Mucosa of stomach (tissue), 1 donor: ENCODE results near the gene RELCH.
A peak's percentile ranks its signal among the peaks of the same experiment; 100 is the strongest.

Source experiments
- H3K27me3 ChIP-seq: one replicate; pipeline ENCODE4 v1.7.0; 2013; ENCODE audit warnings: mild to moderate bottlenecking, low read length; ENCODE audit not compliant: control insufficient read depth, insufficient read depth
- H3K36me3 ChIP-seq: one replicate; pipeline ENCODE4 v1.7.0; 2013; ENCODE audit warnings: low read length; ENCODE audit not compliant: control insufficient read depth, insufficient read depth
- H3K4me1 ChIP-seq: one replicate; pipeline ENCODE4 v1.7.0; 2013; ENCODE audit warnings: mild to moderate bottlenecking, low read length; ENCODE audit not compliant: control insufficient read depth, insufficient read depth
- H3K4me3 ChIP-seq: one replicate; pipeline ENCODE4 v1.7.0; 2013; ENCODE audit warnings: low read length
- H3K9ac ChIP-seq: one replicate; pipeline ENCODE4 v1.7.0; 2013; ENCODE audit warnings: mild to moderate bottlenecking, low read length, moderate library complexity
- H3K9me3 ChIP-seq: one replicate; pipeline ENCODE4 v1.7.0; 2013; ENCODE audit warnings: mild to moderate bottlenecking, low read length, moderate library complexity; ENCODE audit not compliant: control insufficient read depth
- donor health status: Pancreatic carcinoma.

RELCH gene

DNA sequence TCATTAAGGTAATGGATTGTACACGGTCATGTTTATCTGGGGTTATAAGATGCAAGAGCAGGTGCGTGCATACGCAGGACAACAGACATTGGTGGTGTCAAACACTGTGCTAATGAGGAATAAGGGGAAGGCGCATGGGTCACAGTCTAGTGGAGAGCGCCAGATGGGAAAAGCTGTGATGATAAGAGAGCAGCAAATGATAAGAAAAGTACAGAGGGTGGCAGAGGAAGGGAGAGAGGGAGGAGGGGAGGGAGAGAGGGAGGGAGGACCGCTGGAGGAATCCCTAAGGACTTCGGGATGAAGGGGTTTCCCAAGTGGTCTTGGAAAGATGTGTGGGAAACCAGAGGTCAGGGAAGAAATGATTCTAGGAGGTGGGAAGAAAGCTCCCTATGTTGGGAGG lies 140.9 kb downstream of the RELCH start:
- H3K9me3 ChIP-seq, result no peaks in the 10 kb centered on the region
- peaks cover 67% of the 10 kb centered on the region for H3K4me1 ChIP-seq
- no peak overlapping the region for H3K4me3 ChIP-seq
- H3K9ac ChIP-seq, result no peak overlapping the region
- peaks cover 24% of the 10 kb centered on the region for H3K27me3 ChIP-seq
- H3K36me3 ChIP-seq, result no peaks in the 10 kb centered on the region

DNA sequence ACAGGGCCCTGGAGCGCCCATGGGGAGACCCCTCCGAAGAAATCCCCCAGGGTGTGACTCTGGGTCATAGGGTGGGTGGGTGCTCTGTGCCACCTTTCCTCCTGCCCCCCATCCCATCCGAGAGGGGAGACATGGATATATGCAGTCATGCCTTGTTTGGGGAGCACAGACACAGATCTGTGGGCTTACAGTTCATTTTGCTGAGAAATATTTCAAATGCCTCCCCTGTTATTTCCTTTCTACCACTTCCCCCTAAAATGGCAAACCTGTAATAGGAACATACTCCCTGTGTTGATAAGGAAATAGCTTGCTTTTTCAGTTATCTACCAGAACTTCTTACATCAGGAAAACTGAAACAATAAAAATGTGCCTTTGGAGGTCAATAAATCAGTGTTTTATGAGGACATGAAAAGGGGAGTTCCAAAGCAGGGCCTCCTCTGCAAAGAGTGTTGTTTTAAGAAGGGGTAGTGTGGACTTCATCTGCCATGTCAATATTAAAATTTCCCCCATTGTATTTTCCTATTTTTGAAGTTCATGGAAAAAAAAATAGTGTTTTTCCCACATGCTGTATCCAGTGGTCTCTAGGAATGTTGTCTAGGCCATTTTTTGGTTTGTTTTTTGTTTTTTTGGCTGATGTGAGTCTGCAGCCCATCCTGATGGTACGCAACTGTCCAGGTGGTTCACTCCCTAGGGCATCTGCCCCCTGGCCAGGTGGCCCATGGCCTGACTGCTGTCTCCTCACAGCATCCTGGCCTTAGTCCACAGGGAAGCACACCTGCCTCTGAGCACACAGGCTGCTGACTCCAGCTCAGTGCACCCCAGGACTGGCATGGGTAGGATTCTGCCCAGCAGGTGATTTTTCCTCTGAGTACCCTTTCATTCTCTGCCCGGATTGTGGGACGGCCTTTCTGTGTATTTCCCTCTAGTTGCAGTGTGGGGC lies 141.8 kb downstream of the RELCH start:
- H3K9me3 ChIP-seq, result no peaks in the 10 kb centered on the region
- peaks cover 70% of the 10 kb centered on the region for H3K4me1 ChIP-seq
- H3K36me3 ChIP-seq, result no peaks in the 10 kb centered on the region
- H3K27me3 ChIP-seq, result peaks cover 24% of the 10 kb centered on the region
- no peak overlapping the region for H3K4me3 ChIP-seq
- peak overlapping the region; percentile 12 for H3K9ac ChIP-seq

GRCh38 chr18:62329691-62330454 lies 142.8 kb downstream of the RELCH start:
- Histone ChIP-seq H3K9ac (peak overlapping the region; percentile 12), H3K4me3 (no peak overlapping the region), H3K4me1 (peaks cover 74% of the 10 kb centered on the region), H3K27me3 (peaks cover 24% of the 10 kb centered on the region), H3K9me3 (no peaks in the 10 kb centered on the region), H3K36me3 (no peaks in the 10 kb centered on the region)

DNA sequence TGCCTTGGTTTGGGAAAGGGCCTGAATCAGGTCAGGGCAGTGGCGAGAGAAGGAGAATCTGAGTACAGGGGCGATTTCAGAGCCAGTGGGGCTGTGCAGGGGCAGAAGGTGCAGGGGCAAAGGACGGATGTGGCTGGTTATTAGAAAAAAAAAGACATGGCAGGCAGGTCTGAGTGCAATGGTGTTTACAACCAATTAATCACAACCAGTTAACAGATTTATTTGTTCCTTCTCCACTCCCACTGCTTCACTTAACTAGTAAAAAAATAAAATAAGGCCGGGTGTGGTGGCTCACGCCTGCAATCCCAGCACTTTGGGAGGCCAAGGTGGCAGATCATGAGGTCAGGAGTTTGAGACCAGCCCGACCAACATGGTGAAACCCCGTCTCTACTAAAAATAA lies 143.6 kb downstream of the RELCH start:
- no peak overlapping the region for H3K9ac ChIP-seq
- peaks cover 79% of the 10 kb centered on the region for H3K4me1 ChIP-seq
- no peaks in the 10 kb centered on the region for H3K9me3 ChIP-seq
- peaks cover 20% of the 10 kb centered on the region for H3K27me3 ChIP-seq
- no peaks in the 10 kb centered on the region for H3K36me3 ChIP-seq
- no peak overlapping the region for H3K4me3 ChIP-seq

- H3K36me3 ChIP-seq, result no peaks in the 10 kb centered on the region
- H3K9ac ChIP-seq, result no peak overlapping the region
- no peak overlapping the region for H3K4me3 ChIP-seq
- H3K9me3 ChIP-seq, result no peaks in the 10 kb centered on the region
- peaks cover 79% of the 10 kb centered on the region for H3K4me1 ChIP-seq
- H3K27me3 ChIP-seq, result peaks cover 14% of the 10 kb centered on the region
Measured at GRCh38 chr18:62331581-62332356, 144.7 kb downstream of the RELCH start.

- Histone ChIP-seq H3K4me3 (no peak overlapping the region), H3K27me3 (peaks cover 10% of the 10 kb centered on the region)
Measured at GRCh38 chr18:62332431-62332830, 145.4 kb downstream of the RELCH start.

GRCh38 chr18:62332964-62333695 lies 146.1 kb downstream of the RELCH start:
- H3K9me3 ChIP-seq, result no peaks in the 10 kb centered on the region
- no peak overlapping the region for H3K9ac ChIP-seq
- H3K4me3 ChIP-seq, result no peak overlapping the region
- H3K27me3 ChIP-seq, result peaks cover 7% of the 10 kb centered on the region
- H3K4me1 ChIP-seq, result peaks cover 74% of the 10 kb centered on the region
- no peaks in the 10 kb centered on the region for H3K36me3 ChIP-seq

More at GRCh38 chr18:62332431-62332830, 145.4 kb downstream of the RELCH start:
- H3K9me3 ChIP-seq, result no peaks in the 10 kb centered on the region
- H3K9ac ChIP-seq, result no peak overlapping the region
- H3K4me1 ChIP-seq, result peaks cover 75% of the 10 kb centered on the region
- no peaks in the 10 kb centered on the region for H3K36me3 ChIP-seq

DNA sequence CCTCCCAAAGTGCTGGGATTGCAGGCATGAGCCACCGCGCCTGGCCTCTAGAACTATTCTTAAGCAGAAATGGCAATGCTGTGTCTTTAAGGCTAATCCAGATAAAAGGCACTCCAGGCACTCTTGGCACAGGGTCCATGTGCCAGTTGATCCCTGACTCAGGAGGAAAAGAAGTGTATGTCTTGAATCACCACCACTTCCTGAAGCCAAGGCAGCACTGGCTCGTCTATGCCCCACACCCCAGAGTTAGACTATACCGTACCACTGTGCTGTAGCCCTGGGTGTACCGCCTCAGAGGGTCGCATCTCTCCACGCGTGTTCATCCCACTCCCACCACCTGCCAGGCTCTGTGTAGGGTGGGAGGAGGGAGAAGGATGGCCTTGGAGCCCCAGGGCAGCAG lies 147.1 kb downstream of the RELCH start:
- Histone ChIP-seq H3K9ac (no peak overlapping the region), H3K4me3 (no peak overlapping the region), H3K27me3 (no peaks in the 10 kb centered on the region), H3K4me1 (peaks cover 71% of the 10 kb centered on the region), H3K9me3 (no peaks in the 10 kb centered on the region), H3K36me3 (no peaks in the 10 kb centered on the region)

- H3K27me3 ChIP-seq, result no peaks in the 10 kb centered on the region
- no peaks in the 10 kb centered on the region for H3K9me3 ChIP-seq
- H3K36me3 ChIP-seq, result no peaks in the 10 kb centered on the region
- no peak overlapping the region for H3K9ac ChIP-seq
- H3K4me1 ChIP-seq, result peaks cover 71% of the 10 kb centered on the region
- no peak overlapping the region for H3K4me3 ChIP-seq
Measured at GRCh38 chr18:62335494-62335893, 148.4 kb downstream of the RELCH start.

DNA sequence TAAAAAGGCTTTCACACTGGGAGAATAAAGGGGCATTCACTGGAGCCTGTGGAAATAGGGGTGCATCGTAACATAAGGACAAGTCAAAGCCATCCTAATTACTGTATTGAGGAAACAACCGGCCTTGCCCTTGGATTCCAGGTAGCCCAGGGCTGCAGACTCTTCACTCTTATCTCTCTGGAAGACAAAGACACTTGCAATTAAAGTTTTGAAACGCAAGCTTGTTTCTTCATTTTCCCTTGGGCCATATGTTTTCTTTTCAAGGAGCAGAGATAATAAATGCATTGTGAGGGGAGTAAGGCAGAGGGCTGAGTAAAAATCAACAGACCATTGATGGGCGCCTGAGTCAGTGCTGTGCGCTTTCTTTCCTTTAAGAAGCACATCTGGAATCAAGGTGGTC lies 149.6 kb downstream of the RELCH start:
- no peaks in the 10 kb centered on the region for H3K27me3 ChIP-seq
- no peak overlapping the region for H3K9ac ChIP-seq
- no peak overlapping the region for H3K4me3 ChIP-seq
- H3K36me3 ChIP-seq, result no peaks in the 10 kb centered on the region
- H3K9me3 ChIP-seq, result no peaks in the 10 kb centered on the region
- H3K4me1 ChIP-seq, result peaks cover 74% of the 10 kb centered on the region

DNA sequence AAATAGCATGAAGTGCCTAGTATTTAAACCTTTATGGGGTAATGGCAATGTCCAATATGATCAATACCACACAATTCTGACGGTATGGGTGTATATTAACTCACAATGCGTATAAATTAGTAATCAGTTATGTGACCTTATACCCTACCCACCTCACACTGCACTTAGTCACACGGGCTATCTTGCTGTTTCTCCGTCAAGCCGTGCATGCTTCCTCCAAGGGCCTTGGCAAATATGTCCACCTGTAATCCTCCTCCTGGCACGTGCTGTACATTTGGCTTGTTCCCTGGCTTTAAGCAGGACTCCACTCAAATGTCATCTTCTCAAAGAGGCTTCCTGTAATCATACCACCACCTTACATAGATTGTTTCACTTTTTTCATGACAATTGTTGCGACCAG lies 150.3 kb downstream of the RELCH start:
- Histone ChIP-seq H3K36me3 (no peaks in the 10 kb centered on the region), H3K4me1 (peaks cover 73% of the 10 kb centered on the region), H3K27me3 (no peaks in the 10 kb centered on the region), H3K4me3 (no peak overlapping the region), H3K9ac (no peak overlapping the region), H3K9me3 (no peaks in the 10 kb centered on the region)
